Right lobe of liver (tissue), 6 donors: ENCODE results near the gene BANK1. TPM values are rescaled to one million over a fixed set of nuclear protein-coding genes. Genes with fewer than 3 reads are reported as not detected.

Source experiments
- ATAC-seq, 4 donors: fragments of 200-7000 bp; cut with Tn5 transposase; one replicate each; pipeline ENCODE4 v1.9.1; 2020; ENCODE audit warnings: mild to moderate bottlenecking in 4 of 4, moderate library complexity in 4 of 4
- DNase-seq, 3 donors: peaks; one replicate each; pipeline ENCODE4 v3.0.0-alpha.2; 2020
- H3K27ac ChIP-seq, 3 donors: fragments of 200-600 bp; one replicate each; pipeline ENCODE4 v1.8.0; 2022
- H3K27me3 ChIP-seq, 2 donors: fragments of 200-600 bp; one replicate each; pipeline ENCODE4 v1.8.0; 2022
- H3K36me3 ChIP-seq, 4 donors: fragments of 200-600 bp; sonication (generic) in 1 of 4; one replicate each; pipeline versions ENCODE4 v1.5.1 to v1.8.0; 2017 to 2022; ENCODE audit warnings: control low read depth in 1 of 4
- H3K4me1 ChIP-seq, 4 donors: fragments of 200-600 bp; sonication (generic) in 1 of 4; one replicate each; pipeline versions ENCODE4 v1.5.1 to v1.8.0; 2017 to 2022; ENCODE audit warnings: control low read depth in 1 of 4
- H3K4me3 ChIP-seq, 3 donors: fragments of 200-600 bp; one replicate each; pipeline ENCODE4 v1.8.0; 2022
- H3K9me3 ChIP-seq, 4 donors: fragments of 200-600 bp; sonication (generic) in 1 of 4; one replicate each; pipeline versions ENCODE4 v1.5.1 to v1.8.0; 2017 to 2022; ENCODE audit warnings: control low read depth in 1 of 4
- POLR2A ChIP-seq: fragments of 450-650 bp; IDR thresholded peaks from one replicate; pipeline ENCODE4 v1.6.1; 2017; ENCODE audit warnings: antibody characterized with exemption, mild to moderate bottlenecking
- WGBS: methylation state at CpG from one replicate; pipeline ENCODE4 v1.1.6; 2018; ENCODE audit warnings: low coverage, low lambda C conversion rate; ENCODE audit not compliant: insufficient coverage; ENCODE audit errors: missing lambda C conversion rate; 5-methylcytosine and 5-hydroxymethylcytosine counted together
- intact Hi-C, 2 donors: fragments of 100-400 bp; cut with DNase I; formaldehyde crosslinking; loops; one replicate each; pipeline versions ENCODE4 v1.11.2 to v1.14.1; 2022
- total RNA-seq, 6 experiments: library from RNA; depleted of rRNA in 2 of 6; stranded (reverse); fragments of >200 nt in 2 of 6; fragmentation: NEBNext Ultra II Directional in 3 of 6; extraction: Animal tissue kit (Norgen Biotek cat#: 25700) in 3 of 6; gene quantifications; one replicate each; pipeline versions ENCODE4 v1.1.0 to v1.2.4, GENCODE V29; 2016 to 2023
- TF ChIP-seq, protein P1 (sequence below), 4 donors: fragments of 200-600 bp in 3 of 4; fragments of 450-650 bp in 1 of 4; IDR thresholded peaks; one replicate each; pipeline versions ENCODE4 v1.5.1 to v1.8.0; 2016 to 2022; ENCODE audit warnings: antibody characterized with exemption in 4 of 4, mild to moderate bottlenecking in 2 of 4
- donor health status: DM: no; HTN: yes; CAD: no.
- donor health status: DM: no; HTN: no; CAD: no.
- donor health status: DM: no; HTN: no; CAD: no.
- donor health status: DM: no; HTN: yes; CAD: no.
- donor health status: DM: no; HTN: yes; CAD: no.

BANK1 gene
- total RNA-seq, 6 experiments from 2014 or later: 0.06 to 0.84 (median 0.27) TPM; not detected in 2

DNA sequence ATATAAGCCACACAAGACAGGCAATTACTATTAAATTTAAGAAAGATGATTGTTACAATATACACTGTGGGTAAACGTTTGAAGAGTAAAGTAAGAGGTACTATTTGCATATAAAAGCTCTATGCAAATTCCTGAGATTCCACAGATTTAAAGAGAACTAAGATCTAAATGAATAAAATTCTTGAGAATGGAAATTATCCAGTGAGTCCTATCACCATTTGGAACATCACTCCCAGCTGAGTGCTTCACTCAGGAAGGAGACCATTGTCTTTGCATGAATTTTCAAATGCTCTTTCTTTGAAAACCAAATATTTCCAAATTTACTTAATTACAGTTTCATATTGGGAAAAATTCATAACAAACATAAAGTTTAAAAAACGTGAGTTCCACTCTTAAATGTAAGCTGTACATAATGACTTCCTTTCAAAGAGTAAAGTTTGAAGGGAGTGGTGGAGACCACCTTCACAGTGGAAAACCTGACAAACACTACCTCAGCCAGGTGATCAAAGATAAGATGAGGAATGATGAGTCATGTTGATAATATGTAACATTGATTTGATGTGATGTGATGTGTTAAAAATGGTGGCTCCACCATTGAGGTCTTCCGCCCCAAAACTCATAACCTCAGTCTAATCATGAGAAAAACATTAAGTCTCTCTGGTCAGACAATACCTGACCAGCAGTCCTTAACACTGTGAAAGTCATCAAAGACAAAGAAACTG lies 159.9 kb downstream of the BANK1 start:
- no peak overlapping the region for H3K4me3 ChIP-seq
- 56% methylated on average over 3 of the region's 3 CpGs for WGBS
- no peaks in the 10 kb centered on the region for H3K27me3 ChIP-seq
- ATAC-seq (no peak), DNase-seq (no peak)
- H3K27ac ChIP-seq: no peak overlapping the region
- no peaks in the 10 kb centered on the region for H3K4me1 ChIP-seq
- no peaks in the 10 kb centered on the region for H3K36me3 ChIP-seq
- no peaks in the 10 kb centered on the region for H3K9me3 ChIP-seq
- no peak for TF ChIP-seq POLR2A
- TF ChIP-seq, protein P1, sequence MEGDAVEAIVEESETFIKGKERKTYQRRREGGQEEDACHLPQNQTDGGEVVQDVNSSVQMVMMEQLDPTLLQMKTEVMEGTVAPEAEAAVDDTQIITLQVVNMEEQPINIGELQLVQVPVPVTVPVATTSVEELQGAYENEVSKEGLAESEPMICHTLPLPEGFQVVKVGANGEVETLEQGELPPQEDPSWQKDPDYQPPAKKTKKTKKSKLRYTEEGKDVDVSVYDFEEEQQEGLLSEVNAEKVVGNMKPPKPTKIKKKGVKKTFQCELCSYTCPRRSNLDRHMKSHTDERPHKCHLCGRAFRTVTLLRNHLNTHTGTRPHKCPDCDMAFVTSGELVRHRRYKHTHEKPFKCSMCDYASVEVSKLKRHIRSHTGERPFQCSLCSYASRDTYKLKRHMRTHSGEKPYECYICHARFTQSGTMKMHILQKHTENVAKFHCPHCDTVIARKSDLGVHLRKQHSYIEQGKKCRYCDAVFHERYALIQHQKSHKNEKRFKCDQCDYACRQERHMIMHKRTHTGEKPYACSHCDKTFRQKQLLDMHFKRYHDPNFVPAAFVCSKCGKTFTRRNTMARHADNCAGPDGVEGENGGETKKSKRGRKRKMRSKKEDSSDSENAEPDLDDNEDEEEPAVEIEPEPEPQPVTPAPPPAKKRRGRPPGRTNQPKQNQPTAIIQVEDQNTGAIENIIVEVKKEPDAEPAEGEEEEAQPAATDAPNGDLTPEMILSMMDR (IDR thresholded peaks at IDR 0.05): no peak
- intact Hi-C loops: no loop called here

DNA sequence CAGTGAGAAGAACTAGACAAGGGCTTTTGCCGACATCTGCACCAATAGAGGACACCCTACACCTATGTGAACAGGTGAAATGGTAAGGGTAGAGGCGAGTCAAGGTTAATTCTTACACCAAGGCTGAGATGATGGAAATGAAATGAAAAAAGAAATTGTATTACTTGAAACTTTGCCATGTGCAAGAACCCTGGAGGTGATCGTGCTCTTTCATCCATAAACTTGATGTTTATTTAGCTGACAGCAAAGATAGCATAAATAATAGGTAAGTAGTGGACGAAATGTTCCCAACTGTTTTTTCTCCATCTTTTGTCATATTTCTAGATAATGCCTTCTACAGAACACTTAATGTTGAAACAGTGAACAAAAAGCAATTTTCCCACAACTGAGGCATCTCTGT lies 162.5 kb downstream of the BANK1 start:
- DNase-seq (no peak), ATAC-seq (no peak)
- Histone ChIP-seq H3K4me3 (no peak overlapping the region), H3K9me3 (no peaks in the 10 kb centered on the region), H3K36me3 (no peaks in the 10 kb centered on the region), H3K4me1 (no peaks in the 10 kb centered on the region), H3K27ac (no peak overlapping the region), H3K27me3 (no peaks in the 10 kb centered on the region)
- intact Hi-C loops: no loop called here
- TF ChIP-seq, protein P1 (IDR thresholded peaks at IDR 0.05): no peak
- TF ChIP-seq POLR2A: no peak
- WGBS: 50% methylated on average over 4 of the region's 4 CpGs

DNA sequence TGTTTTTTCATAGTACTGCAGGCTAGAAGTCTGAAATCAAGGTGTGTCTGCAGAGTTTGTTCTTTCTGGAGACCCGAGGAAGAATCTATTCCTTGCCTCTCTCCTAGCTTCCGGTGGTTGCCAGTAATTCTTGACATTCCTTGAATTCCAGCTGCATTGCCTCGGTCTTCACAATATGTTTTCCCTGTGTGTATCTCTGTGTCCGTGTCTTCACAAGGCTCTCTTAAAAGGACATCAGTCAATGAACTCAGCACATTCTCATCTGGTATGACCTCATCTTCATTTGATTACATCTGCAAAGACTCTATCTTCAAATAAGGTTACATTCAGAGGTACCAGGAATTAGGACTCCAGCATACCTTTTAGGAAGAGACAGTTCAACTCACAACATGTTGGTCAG lies 163.4 kb downstream of the BANK1 start:
- no peak overlapping the region for H3K4me3 ChIP-seq
- H3K27ac ChIP-seq: no peak overlapping the region
- DNase-seq: no peak
- TF ChIP-seq POLR2A: no peak
- TF ChIP-seq, protein P1 (IDR thresholded peaks at IDR 0.05): no peak
- no peaks in the 10 kb centered on the region for H3K9me3 ChIP-seq
- no peaks in the 10 kb centered on the region for H3K36me3 ChIP-seq
- WGBS: 23% methylated on average over 4 of the region's 4 CpGs
- no peak for ATAC-seq
- no peaks in the 10 kb centered on the region for H3K4me1 ChIP-seq
- H3K27me3 ChIP-seq: no peaks in the 10 kb centered on the region
- intact Hi-C loops: no loop called here

DNA sequence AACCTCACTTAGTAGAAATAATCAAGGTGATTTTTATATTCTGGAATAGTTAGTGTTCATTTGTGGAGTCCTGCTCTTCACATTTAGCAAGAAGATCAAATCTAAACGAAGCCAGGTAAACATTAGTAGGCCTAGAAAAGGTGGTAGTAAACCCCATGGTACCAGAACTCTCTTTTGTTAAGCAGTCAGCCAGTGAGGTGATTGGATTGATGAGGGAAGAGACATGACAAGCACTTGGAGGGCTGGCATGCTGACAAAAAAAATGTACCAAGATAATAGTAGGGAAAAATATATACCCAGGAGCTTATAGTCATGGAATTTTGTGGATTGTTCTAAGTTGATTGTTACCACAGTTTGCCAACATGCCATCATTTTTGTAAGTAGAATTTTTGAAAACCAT lies 163.8 kb downstream of the BANK1 start:
- Histone ChIP-seq H3K36me3 (no peaks in the 10 kb centered on the region), H3K27me3 (no peaks in the 10 kb centered on the region), H3K4me3 (no peak overlapping the region), H3K4me1 (no peaks in the 10 kb centered on the region), H3K27ac (no peak overlapping the region), H3K9me3 (no peaks in the 10 kb centered on the region)
- DNase-seq: no peak
- no peak for TF ChIP-seq POLR2A
- TF ChIP-seq, protein P1 (IDR thresholded peaks at IDR 0.05): no peak
- no peak for ATAC-seq
- intact Hi-C loops: no loop called here
- WGBS: 12% methylated on average over 1 of the region's 1 CpG
